Measurements from ENCODE around the gene ZEB2. TPM values are rescaled to one million over a fixed set of nuclear protein-coding genes. Genes with fewer than 3 reads are reported as not detected.

ZEB2 gene
- total RNA-seq, 4 donors from 2014 or later = 187 to 346 (median 266) TPM

GRCh38 chr2:144469798-144470197 is 50.1 kb downstream of the ZEB2 start:
- TF ChIP-seq CTCF (IDR thresholded peaks at IDR 0.05; ENCODE audit: low read depth) = no peak

DNA sequence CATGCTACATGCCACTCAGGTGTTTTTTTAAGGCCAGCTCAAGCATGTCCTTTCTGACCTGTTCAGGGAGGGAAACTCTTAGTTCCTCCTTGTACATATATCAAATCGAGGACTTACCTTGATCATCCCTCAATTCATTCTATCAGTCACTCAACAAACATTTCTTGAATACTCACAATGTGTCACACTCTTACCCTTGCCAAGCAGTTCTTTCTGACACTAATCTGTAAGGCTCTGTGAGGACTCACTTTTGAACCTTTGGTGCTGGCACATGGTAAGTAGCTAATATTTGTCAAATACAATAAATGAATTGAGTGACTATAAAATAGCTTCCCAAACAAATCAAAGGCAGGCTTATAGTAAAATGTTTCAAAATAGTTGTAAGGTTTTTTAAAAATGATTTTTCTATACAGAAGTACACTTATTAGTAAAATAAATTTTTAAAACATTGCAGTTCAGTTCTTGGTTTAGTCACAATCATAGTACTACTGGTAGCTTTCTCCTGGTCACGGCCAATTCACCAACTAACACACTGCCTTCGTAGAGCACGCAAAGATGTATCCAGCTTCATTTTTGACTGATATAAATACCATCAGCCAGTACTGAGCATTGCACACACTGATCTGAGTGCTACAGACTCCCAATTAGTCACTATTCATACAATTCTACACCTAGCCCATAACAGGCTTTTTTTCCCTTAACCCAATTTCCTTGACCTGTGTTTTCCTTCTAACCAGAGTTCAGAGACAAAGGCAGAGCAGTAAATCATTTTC is 50.9 kb downstream of the ZEB2 start:
- no peak for TF ChIP-seq CTCF (IDR thresholded peaks at IDR 0.05; ENCODE audit: low read depth)

- no peak for TF ChIP-seq CTCF (IDR thresholded peaks at IDR 0.05; ENCODE audit: low read depth)
Measured at GRCh38 chr2:144467502-144468137, 52.3 kb downstream of the ZEB2 start.

- no peak for TF ChIP-seq CTCF (IDR thresholded peaks at IDR 0.05; ENCODE audit: low read depth)
Measured at GRCh38 chr2:144466637-144467036, 53.3 kb downstream of the ZEB2 start.

GRCh38 chr2:144465749-144466148 is 54.2 kb downstream of the ZEB2 start:
- TF ChIP-seq CTCF (IDR thresholded peaks at IDR 0.05; ENCODE audit: low read depth) = no peak

DNA sequence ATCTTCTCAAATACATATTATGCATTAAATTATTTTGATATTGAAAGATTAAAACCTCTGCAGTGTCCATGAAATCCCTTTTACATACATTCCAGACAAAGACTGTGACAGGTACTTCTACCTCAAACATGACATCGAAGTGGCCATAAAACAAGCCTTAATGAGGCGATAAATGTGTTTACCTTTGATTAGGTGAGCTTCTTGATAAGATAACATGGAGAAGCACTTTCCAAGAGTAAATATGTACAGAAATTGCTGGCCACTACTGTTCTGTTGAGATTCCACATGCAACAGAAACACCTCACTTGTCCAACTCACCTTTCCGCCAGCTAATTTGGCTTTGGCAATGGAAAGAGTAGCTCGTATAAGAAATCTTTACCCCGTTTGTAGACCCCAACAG is 55.2 kb downstream of the ZEB2 start:
- no peak for TF ChIP-seq CTCF (IDR thresholded peaks at IDR 0.05; ENCODE audit: low read depth)

DNA sequence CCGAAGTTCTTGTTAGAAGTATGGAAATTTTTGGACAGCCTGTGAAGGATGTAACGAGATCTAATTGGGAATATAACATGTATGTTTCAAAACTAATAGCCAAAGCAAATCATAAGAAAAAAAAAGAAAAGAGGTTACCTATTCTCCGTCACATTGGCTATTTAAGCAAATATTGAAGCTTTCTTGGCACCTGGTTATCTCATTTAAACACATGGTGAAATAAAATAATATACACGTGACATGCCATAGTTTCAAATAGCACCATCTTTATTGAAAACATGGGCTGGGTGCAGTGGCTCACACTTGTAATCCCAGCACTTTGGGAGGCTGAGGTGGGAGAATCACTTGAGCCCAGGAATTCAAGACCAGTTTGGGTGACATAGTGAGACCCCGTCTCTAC is 56.7 kb downstream of the ZEB2 start:
- no peak for TF ChIP-seq CTCF (IDR thresholded peaks at IDR 0.05; ENCODE audit: low read depth)

Data from subcutaneous adipose tissue (tissue), 4 donors.